Measurements from ENCODE around the gene SMCP. TPM values are rescaled to one million over a fixed set of nuclear protein-coding genes. Genes with fewer than 3 reads are reported as not detected.

The SMCP gene
- total and polyA plus RNA-seq, 2 experiments from 2014 or later: not detected

GRCh38 chr1:152880316-152880715 lies 2.2 kb downstream of the SMCP start:
- no peaks in the 10 kb centered on the region for H3F3A ChIP-seq (replicated peaks; ENCODE audit: low read depth)
- ATAC-seq: no peak
- Mint-ChIP-seq H3K27me3 (ENCODE audit: insufficient read depth, low read depth, poor library complexity) (peaks cover 6% of the 10 kb centered on the region), H3K4me3 (no peak overlapping the region), H3K36me3 (ENCODE audit: low read depth) (peaks cover 3% of the 10 kb centered on the region; the same call in 1 of the 3 replicates), H3K4me1 (no peaks in the 10 kb centered on the region), H3K9me3 (peaks cover 2% of the 10 kb centered on the region; the same call in 2 of the 3 replicates), H3K27ac (no peak overlapping the region)
- H3K27ac ChIP-seq (ENCODE audit: low read depth): no peak overlapping the region
- no peaks in the 10 kb centered on the region for H4K20me1 ChIP-seq (replicated peaks; ENCODE audit: insufficient read depth)
- H3K79me2 ChIP-seq (replicated peaks; ENCODE audit: insufficient read depth): no peaks in the 10 kb centered on the region
- H3K27me3 ChIP-seq (ENCODE audit: insufficient read depth): no peaks in the 10 kb centered on the region
- no peak for DNase-seq (ENCODE audit: low spot score)
- 0 out of 2 replicates have a peak, but pooled peaks cover 9% of the 10 kb centered on the region for H3K9me2 ChIP-seq (ENCODE audit: insufficient read depth)
- H3K36me3 ChIP-seq (ENCODE audit: insufficient read depth): no peaks in the 10 kb centered on the region
- H2AFZ ChIP-seq: no peak overlapping the region
- H3K4me2 ChIP-seq: no peak overlapping the region
- H3K4me3 ChIP-seq: no peak overlapping the region
- no peak for TF ChIP-seq STAT1 (IDR thresholded peaks at IDR 0.05; ENCODE audit: unreplicated experiment)
- TF ChIP-seq ZNF462 (CRISPR knock-in tag; IDR thresholded peaks at IDR 0.05): no peak
- no peak for TF ChIP-seq NANOG (IDR thresholded peaks at IDR 0.05; ENCODE audit: borderline replicate concordance)
- no peak for TF ChIP-seq ETS1 (IDR thresholded peaks at IDR 0.05)
- TF ChIP-seq JUNB (IDR thresholded peaks at IDR 0.05; ENCODE audit: unreplicated experiment): no peak
- TF ChIP-seq CTCF (conservative IDR thresholded peaks at IDR 0.05; ENCODE audit: low read depth in 2 of 2): no peak
- TF ChIP-seq EZH2 (IDR thresholded peaks at IDR 0.05; ENCODE audit: low read depth, unreplicated experiment): no peak
- TF ChIP-seq POLR2AphosphoS5 (IDR thresholded peaks at IDR 0.05; ENCODE audit: low read depth): no peak
- no peak for TF ChIP-seq EZH2phosphoT487 (IDR thresholded peaks at IDR 0.05; ENCODE audit: unreplicated experiment)
- no peak for TF ChIP-seq CREB1 (CRISPR knock-in tag; IDR thresholded peaks at IDR 0.05; ENCODE audit: low read depth)
- TF ChIP-seq ZNF331 (CRISPR knock-in tag; IDR thresholded peaks at IDR 0.05; ENCODE audit: low read depth): no peak
- TF ChIP-seq ZNF114 (CRISPR knock-in tag; IDR thresholded peaks at IDR 0.05): no peak
- TF ChIP-seq REST (IDR thresholded peaks at IDR 0.05; ENCODE audit: unreplicated experiment): no peak
- no peaks in the 10 kb centered on the region for H3K4me1 ChIP-seq (ENCODE audit: insufficient read depth)
